HCT116 (cell line): ENCODE data around the gene EVA1A.

ENCODE experiments used
- EZH2 ChIP-seq: fragments of 200-600 bp; sonication (generic); IDR thresholded peaks from 2 replicates; pipeline ENCODE4 v1.6.1; 2017; ENCODE audit warnings: antibody characterized with exemption, mixed run types
- POLR2A ChIP-seq: IDR thresholded peaks from 2 replicates; pipeline ENCODE4 v1.7.0; 2011; ENCODE audit warnings: borderline replicate concordance; ENCODE audit not compliant: insufficient read depth, insufficient read length; ENCODE audit errors: extremely low read depth
- RAD21 ChIP-seq: IDR thresholded peaks from 2 replicates; pipeline ENCODE4 v1.6.1; 2012; ENCODE audit warnings: low read depth, mild to moderate bottlenecking
- SIN3A ChIP-seq: IDR thresholded peaks from 2 replicates; pipeline ENCODE4 v1.6.1; 2012; ENCODE audit warnings: low read depth
- TF ChIP-seq, protein P1 (sequence below), 3 experiments: fragments of 200-600 bp in 1 of 3; sonication (generic) in 1 of 3; IDR thresholded peaks in 2 of 3; conservative IDR thresholded peaks in 1 of 3; 2 replicates each; pipeline ENCODE4 v1.5.1; 2012 to 2017; ENCODE audit warnings: low read depth in 2 of 3, low read length in 2 of 3, antibody characterized with exemption in 1 of 3, borderline replicate concordance in 1 of 3, control low read depth in 1 of 3, mild to moderate bottlenecking in 1 of 3, mixed read lengths in 1 of 3, mixed run types in 1 of 3, moderate library complexity in 1 of 3; ENCODE audit not compliant: insufficient read depth in 1 of 3

DNA sequence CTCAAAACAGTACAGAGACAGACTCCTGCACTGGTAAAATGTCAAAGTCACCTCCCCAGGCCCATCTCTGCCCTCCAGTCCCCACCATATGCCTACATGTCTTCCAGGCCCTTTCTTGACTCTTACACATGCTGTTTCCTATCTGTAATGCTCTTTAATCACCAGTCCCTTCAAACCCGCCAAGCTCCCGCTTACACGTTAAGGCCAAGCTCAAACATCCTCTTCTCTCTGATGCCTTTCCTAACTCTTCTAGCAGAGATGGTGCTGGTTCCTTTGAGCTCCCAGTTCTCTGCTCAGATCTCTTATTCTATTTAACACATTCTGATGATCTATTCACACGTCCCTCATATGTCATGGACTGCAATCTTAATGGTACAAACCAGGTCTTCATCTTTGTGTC is 5.0 kb downstream of the EVA1A start:
- no peak for TF ChIP-seq POLR2A
- TF ChIP-seq RAD21: no peak
- TF ChIP-seq, protein P1, sequence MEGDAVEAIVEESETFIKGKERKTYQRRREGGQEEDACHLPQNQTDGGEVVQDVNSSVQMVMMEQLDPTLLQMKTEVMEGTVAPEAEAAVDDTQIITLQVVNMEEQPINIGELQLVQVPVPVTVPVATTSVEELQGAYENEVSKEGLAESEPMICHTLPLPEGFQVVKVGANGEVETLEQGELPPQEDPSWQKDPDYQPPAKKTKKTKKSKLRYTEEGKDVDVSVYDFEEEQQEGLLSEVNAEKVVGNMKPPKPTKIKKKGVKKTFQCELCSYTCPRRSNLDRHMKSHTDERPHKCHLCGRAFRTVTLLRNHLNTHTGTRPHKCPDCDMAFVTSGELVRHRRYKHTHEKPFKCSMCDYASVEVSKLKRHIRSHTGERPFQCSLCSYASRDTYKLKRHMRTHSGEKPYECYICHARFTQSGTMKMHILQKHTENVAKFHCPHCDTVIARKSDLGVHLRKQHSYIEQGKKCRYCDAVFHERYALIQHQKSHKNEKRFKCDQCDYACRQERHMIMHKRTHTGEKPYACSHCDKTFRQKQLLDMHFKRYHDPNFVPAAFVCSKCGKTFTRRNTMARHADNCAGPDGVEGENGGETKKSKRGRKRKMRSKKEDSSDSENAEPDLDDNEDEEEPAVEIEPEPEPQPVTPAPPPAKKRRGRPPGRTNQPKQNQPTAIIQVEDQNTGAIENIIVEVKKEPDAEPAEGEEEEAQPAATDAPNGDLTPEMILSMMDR (IDR thresholded peaks at IDR 0.05 in 2 of 3, conservative IDR thresholded peaks at IDR 0.05 in 1 of 3; ENCODE audit: borderline replicate concordance in 1 of 3, insufficient read depth in 1 of 3, low read depth in 2 of 3, low read length in 2 of 3): no peak
- no peak for TF ChIP-seq EZH2
- no peak for TF ChIP-seq SIN3A
